ENCODE data around the gene TMTC2.
A peak's percentile ranks its signal among the peaks of the same experiment; 100 is the strongest.
"Not testable (repeated sequence)": the region's sequence is repeated elsewhere in the genome, so short reads cannot be mapped to it uniquely, and the experiment has no call there.

Gene TMTC2

DNA sequence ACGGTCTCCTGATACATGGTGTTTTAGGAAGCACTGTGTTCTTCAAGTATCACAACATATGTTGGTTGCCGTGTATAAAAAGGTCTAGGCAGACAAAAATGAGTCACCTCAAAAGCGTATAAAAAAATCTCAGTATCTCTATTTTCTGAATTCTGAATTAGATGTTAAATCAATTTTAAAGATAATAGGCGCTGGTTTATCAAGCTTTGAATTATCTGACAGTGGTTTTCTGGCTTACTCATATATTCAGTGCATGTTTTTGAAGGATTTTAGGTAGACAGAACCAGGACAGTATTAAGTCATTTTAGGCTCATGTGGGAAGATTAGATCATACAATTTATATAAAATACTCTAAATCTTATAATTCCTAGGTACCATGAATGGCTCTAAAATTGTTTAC lies 110.8 kb downstream of the TMTC2 start:
- DNase-seq: no peak

DNA sequence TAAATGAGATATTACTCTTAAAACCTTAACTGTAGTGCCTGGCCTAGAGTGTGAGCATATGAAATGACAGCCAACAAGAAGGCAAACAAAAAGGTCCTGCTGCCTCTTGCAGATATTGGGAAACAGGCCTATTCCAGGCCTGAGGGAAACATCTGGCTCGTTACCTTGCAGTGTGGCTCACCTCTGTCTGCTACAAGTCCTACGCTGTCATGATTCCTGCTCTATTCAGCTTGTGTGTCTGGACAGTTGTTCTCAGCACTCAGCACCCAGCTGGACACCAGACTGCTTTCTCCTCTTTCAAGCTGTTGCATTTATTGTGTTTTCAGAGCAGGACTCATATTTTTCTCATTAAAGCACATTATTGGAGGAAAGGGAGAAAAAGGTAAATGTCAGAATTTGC lies 113.5 kb downstream of the TMTC2 start:
- no peak for DNase-seq

DNA sequence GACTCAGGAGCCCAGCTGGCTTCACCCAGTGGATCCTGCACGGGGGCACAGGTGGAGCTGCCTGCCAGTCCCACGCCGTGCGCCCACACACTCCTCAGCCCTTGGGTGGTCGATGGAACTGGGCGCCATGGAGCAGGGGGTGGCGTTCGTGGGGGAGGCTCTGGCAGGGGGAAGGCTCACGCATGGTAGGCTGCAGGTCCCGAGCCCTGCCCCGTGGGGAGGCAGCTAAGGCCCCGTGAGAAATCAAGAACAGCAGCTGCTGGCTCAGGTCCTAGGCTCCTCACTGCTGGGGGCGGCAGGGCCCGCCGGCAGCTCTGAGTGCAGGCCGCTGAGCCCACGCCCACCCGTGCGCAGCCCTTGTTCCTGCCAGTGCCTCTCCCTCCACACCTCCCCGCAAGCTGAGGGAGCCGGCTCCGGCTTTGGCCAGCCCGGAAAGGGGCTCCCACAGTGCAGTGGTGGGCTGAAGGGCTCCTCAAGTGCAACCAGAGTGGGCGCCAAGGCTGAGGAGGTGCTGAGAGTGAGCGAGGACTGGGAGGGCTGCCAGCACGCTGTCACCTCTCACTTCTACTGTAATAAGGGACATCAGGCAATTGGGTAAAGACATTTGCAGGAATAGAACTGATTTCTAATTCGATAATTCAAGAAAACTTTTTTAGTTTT lies 115.4 kb downstream of the TMTC2 start:
- DNase-seq: no peak

DNA sequence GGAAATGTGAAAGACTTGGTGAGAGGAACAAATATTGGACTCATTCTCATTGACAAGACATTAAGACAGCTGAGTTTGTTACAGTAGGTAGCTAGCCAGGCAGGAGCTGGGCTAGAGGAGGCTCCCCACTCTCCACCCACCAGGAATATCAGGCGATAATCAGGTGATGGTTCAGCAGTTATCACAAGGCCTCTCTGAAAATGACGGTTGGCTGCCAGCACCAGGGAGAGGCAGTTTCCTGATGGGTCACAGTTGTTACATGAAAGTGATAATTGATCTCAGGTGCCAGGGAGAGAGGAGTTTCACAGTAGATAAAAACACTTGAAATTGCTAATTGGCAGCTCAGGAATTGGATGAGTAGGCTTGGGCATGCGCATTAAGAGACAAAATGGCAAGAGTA lies 116.5 kb downstream of the TMTC2 start:
- no peak for DNase-seq

DNA sequence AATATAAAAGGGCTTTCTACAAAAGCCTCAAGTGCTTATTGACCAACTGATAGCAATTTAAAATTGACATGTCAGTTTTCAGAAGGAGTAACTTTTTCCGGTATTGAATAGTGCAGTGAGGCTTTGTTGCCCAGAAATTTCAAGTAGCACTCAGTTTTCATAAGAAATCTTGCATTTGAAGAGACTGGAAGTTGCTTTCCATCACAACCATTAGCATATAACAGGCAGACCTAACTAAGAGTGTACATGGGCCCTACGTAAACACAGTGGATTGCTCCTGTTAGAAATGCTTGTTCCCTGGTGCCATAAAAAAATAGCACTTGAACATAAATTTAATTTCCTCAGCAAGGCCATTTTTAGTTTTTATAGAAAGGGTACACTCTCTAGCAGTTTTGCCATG lies 117.9 kb downstream of the TMTC2 start:
- DNase-seq: no peak

DNA sequence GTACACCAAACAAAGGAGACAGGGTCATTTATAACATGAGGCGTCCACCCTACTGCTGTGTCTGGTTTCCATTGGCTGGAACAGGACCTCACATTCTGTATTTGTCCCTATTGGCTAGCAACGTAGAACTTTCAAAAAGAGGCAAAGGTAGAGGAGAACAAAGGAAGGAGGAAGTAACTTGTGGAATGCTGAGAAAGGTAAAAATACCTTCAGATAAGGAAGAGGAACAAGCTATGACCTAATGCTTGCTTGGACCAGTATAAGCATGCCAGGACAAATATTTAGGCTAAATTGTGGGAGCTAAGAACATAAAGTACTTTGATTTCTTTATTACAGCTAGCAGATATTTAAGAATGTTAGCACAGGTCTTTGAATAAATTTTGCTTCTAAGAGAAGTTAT lies 118.3 kb downstream of the TMTC2 start:
- not testable (repeated sequence) for DNase-seq

DNA sequence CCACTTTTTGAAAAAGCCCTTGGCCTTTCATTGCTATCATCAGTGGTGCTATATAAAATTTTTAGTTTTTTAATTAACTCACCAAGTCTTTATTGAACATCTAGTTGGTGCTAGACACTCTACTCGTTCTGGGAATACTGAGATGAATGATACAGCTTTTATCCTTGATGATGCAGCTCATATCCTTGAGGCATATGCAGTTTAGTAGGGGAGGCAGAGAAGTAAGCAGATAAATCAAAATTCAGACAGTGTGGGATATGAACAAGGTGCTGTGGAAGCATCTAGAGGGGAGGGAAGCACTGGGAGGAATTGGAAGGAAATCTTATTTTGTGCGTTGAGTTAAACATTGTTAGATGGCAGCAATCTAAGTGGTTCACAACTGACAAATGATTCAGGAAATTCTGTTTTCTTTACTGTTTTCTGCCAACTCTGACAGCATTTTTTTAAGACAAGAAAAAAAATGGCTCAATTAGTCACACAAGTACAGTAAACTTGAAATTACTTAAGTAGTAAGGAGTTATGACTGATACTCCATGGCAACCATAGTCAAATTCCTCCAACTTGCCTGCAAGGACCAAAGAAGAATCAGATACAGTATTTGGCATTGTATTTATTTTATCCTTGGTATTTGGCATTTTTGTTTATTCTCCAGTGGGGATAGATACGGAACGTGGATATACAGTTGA lies 119.2 kb downstream of the TMTC2 start:
- DNase-seq: no peak

DNA sequence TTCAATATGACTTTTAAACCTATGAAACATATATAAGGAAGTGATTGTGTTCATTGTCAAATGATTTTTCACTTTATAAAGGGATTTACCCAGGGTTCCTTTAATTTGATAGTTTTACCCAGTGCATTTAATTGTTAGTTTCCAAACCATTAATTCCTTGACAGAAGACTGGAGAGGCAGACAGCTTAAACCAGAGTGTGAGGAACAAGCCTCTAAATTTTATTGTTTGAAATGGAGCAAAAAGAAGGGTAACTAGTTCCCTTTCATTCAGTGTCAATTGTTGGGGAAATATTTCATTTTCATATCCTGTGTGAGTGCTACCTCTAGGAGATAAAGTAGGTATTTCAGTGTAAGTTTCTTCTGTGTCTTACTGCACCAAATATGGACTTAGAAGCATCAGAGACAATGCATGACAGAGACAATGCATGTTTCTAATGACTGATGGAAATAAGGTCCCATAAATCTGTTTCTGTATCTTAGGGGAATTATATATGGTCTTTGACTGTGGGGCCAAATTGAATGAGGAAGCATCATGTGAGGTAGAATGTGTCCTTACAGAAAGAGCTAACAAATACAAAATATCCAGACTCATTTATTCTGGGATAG lies 120.5 kb downstream of the TMTC2 start:
- DNase-seq: no peak

DNA sequence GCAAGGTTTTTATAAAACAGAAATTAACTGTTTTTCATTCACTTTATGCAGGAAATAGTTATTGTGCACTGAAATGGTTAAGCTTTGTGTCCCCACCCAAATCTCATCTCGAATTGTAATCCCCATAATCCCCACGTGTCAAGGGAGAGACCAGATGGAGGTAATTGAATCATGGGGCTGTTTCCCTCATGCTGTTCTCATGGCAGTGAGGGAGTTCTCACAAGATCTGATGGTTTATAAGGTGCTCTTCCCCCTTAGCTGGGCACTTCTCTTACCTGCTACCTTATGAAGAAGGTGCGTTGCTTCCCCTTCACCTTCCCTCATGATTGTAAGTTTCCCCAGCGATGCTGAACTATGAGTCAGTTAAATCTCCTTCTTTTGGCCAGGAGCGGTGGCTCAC lies 123.9 kb downstream of the TMTC2 start:
- DNase-seq: no peak

DNA sequence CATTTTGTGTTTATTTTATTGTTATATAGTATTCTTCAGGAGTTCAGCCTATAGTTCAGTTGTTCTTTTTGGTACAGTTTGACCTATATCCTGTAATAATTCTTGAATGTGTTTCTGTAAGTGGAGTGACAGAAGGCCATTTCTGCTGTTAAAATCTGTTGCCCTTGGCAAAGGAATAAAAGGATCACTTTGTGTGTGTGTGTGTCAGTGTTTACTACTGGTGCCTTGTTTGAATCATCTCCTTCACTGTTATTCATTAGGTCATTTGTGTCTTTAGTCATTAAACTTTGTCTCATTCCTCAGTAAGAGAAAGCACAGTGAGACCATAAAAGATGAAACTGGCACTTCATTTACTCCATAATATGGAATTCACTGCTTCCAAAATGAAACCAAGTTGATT lies 130.7 kb downstream of the TMTC2 start:
- DNase-seq: no peak

DNA sequence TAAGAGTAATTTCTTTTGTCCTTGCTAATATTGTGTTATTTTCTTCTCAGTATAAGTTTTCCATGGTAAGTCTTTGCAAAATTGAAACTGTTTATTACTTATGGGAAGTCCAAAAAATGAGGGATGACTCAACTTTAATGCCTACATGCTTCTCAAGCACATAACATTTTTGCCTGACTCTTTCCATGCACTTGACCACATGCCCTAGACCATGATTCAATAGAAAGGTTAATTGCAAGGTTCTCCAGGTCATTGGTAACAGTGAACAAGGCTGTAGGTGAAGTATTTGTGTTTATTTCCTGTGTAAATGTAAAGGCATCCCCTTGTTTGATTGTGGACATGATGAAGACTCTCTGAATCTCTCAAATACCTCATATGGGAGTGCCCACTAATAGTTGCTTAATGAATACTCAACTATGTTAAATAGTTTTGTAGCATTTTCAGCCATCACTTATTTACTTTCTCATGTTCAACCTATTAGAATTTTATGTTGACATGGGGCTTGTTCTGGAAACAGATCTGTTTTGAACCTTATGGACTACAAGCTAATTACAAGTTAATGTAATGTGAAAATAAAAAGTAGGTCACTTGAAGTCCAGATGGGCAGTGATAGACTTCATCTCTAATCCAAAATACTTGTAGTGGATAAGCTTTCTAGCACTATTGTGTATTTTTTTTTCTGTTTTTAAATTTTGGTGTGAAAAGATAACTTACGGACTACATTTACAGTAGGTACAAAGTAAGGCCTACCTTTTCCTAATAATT lies 131.7 kb downstream of the TMTC2 start:
- no peak for DNase-seq

DNA sequence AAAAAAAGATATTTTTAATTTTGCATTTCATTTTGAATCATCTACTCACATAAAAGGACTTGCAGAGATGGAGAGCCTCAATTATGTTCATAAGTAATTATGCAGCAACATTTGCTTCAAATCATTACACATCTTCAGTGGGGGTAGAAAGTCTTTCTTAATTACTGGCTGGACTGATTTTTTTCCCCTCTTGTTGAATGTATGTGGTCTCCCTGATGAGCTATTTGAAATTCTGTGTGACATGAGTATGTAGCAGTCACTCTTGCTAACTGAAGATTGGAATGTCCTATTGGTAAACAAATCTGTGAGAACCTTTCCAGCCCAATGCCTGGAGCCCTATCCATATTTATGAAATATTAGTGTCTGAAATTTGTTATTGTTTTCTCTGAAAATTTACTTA lies 139.8 kb downstream of the TMTC2 start:
- DNase-seq: no peak

DNA sequence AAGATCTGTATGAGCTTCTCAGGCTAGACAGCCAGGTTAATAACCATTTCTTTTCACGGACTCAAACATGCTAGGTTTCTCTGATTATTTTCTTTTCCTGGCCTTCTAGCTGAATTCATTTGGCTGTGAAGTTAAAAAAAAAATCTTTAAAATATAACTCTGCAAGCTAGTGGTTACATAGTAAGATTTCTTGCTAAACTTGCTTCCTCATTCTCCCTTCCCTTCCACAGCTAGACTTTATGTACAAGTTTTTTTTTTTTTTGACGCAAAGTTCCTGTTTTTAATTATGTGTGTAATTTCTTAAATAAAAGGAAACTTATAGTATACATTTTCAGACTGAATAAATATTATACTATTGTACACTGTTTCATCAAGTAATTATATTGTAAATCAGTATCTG lies 145.4 kb downstream of the TMTC2 start:
- no peak for DNase-seq

DNA sequence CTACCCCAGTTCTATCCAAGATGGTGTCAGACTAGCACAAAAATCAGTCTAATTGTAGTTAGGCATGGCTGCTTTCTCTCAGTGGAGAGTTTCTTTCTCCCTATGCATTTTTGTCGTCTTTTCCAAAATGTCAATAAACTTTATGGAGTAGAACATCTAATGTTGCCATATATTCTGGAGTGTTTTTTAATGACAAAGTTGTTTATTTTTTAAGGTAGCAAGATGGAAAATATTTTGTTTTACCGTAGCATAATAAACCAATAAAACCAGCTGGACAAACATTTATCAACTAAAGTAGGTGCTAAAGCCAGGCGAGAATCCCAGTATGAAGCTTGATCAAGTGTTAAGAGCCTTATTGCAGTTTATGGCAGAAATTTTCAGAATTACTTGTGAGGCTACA lies 146.3 kb downstream of the TMTC2 start:
- no peak for DNase-seq

DNA sequence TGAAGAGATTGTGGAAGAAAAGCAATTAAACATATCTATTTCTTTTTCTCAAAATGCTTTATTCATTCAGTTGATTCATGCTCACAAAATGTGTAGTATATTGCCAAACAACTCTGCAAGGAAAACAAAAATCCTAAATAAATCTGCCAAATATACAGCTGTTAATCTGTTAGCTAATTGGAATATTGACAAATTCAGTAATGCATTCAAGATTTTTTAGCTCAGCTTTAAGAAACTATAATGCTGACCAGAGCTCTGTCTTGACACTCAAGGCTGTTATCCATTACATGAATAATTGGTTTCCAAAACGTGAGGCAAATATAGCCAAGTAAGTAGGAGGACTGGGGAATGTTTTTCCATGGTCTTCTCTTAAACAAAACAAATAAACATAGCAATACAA lies 146.8 kb downstream of the TMTC2 start:
- DNase-seq: no peak

DNA sequence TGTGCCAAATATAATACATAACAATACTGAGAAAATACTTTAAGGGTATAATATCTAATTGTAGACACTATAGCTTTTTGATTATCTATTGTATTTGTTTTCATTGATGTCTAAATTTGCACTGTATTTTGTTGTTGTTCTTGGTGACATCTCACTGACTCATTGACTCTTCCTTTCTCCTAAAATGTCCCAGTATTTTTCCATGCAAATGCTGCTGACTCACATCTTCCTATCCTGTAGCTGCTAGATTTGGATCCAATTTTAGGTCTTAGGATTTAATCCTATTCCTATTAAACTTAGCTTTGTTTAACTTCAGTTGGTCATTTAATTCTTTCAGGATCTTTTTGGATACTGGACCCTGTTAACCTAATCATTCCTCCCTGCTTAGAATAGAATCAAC lies 148.5 kb downstream of the TMTC2 start:
- DNase-seq: no peak

DNA sequence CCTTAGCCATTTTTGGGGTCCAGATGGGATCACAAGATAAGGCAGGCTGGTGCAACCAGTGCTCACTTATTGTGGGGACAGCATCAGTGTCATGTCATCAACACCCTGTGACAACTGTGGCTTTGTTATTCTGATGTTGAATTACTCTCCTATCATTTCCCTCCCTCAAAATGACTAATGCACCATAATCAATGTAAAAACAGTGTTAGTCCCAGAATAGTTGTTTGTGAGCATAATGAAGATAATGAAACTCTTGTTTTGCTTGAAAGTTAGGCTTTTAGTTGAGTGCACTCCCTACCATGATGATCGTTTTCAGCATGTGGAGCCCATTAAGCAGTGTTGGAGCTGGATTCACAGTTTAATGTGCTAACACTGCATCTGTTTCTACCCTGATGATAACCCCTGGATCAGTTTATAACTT lies 151.4 kb downstream of the TMTC2 start:
- DNase-seq: peak; percentile 1

DNA sequence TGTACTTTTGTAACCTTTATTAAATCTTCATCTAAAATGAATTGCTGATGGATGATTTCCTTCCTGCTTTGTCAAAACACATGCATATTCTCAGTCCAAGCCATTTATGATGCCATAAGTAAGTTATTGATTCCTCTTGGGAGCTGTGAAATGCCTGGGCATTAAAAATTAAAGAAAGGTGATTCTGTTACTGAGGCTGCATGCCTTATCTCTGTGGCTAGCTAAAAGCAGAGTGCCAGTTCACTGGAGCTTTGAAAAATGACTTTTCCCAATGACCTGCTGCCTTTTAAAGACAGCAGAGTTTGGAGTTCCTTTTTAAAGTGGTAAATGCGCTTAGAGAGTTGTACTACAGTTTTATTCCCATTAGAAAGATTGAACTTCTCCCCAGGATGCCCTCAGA lies 152.1 kb downstream of the TMTC2 start:
- no peak for DNase-seq

DNA sequence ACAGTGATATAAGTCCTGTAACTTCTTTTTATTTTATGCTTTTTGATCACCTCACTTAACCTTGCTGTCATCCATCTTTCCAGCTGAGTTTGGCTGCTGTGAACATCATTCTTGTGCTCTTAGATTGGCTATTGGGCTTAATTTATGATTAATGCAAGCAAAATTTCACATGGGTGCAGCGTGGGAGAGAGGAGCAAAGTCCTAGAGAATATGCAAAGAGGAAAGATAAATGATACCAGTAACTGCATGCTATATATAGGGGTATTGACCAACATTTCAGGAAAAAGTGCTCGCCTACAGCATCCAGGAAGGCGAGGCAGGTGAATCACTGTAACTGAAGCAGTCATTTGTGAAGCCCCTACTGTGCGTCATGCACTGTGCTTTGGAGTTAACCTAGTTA lies 153.1 kb downstream of the TMTC2 start:
- DNase-seq: no peak

DNA sequence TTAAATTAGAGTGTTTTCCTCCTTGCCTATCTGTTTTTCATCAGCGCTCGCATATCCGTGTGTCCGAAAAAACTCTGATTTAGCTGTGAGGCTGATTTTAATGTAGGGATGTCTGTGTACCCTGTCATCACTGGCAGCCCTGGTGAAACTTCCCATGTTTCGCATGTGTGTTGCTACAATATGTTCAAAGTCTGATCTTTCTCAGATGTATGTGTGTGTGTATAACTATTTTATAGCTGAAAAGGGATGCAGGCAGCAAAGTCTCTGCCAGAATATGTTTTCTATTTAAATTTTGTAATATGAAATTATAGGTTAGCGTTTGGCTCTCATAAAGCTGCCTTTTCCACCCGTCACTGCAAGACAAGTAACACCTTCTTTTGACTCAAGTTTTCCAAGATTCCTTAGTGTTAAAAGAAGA lies 154.8 kb downstream of the TMTC2 start:
- DNase-seq: no peak

DNA sequence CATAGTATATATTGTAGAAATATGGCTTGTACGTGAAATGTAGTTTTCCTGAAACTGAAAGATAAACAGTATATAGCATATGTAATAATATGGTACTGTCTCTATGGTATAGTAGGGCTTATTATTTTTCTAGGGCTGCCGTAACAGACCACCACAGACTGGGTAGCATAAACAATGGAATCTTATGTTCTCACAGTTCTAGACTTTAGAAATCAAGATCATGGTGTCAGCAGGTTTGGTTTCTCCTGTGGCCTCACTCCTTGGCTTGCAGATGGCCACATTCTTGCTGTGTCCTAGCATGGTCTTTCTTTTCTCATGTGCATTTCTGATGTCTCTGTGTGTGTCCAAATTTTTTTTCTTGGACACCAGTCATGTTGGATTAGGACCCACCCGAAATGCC lies 155.8 kb downstream of the TMTC2 start:
- DNase-seq: no peak

DNA sequence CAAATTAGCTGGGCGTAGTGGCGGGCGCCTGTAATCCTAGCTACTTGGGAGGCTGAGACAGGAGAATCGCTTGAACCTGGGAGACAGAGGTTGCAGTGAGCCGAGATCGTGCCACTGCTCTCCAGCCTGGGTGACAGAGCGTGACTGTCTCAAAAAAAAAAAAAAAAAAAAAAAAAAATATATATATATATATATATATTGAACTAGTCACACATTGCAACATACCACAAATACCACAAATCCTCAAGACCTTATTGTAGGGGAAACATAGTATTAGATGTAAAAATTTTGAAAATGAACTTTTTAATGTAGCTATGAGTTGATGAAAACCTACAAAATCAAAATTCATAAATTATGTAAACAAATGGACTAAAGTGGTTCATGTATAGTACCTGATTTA lies 158.4 kb downstream of the TMTC2 start:
- not testable (repeated sequence) for DNase-seq

DNA sequence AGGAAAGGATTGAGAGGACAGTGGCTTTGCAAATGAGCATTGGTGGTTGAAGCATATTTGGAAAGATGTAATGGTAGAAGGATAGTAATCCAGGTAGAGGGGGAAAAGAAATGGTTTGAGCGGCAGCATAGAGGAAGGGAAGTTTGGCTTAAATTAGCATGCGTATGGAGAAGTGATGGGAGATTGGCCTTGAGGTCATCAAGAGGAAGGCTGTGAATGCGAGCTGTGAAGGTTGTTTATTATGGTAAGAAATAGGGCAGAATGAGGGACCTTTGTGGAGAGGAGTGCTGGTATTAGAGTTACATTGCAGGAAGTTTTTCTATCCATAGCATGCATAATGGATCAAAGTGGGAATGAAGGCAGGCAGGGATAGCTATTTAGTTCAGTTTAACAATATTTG lies 162.1 kb downstream of the TMTC2 start:
- no peak for DNase-seq

DNA sequence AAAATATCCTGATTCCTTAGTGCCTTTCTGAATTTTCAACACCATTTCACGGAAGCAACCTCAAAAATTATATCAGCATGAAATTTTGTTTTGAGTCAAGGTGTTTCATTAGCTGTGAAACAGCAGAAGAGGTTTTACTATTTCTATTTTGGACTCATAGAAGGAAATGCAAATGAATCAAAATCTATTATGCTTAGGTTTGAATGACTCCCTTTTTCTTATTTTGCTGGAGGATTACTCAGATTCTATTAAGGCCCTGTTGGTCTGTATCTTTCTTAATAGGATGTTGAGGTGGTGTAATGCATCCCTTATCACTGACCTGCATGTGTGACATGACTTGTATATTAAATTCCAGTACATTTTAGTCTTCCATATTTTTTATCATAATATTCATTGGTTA lies 165.8 kb downstream of the TMTC2 start:
- DNase-seq: no peak

All from activated CD4-positive, alpha-beta T cell treated with anti-CD3 and anti-CD28 coated beads, Interleukin-10, Interleukin-2, amounts not matched to agents 100 ng/mL and 50 ng/mL, durations not matched to agents 16 hours and 8 hours (primary cell).